ENCODE measurements around the gene ATP6AP1.

The ATP6AP1 gene

GRCh38 chrX:154483325-154483724, 54.8 kb downstream of the ATP6AP1 start:
- H3K27ac ChIP-seq (ENCODE audit: poor library complexity, severe bottlenecking) = no peak overlapping the region

GRCh38 chrX:154484255-154485149, 56.0 kb downstream of the ATP6AP1 start:
- H3K4me3 ChIP-seq (ENCODE audit: severe bottlenecking) = no peak overlapping the region
- H3K4me1 ChIP-seq (ENCODE audit: insufficient read depth, poor library complexity, severe bottlenecking) = no peaks in the 10 kb centered on the region
- H3K36me3 ChIP-seq (ENCODE audit: low read depth) = peaks cover 32% of the 10 kb centered on the region
- H3K27ac ChIP-seq (ENCODE audit: poor library complexity, severe bottlenecking) = peak overlapping the region; percentile 80
- no peaks in the 10 kb centered on the region for H3K9me3 ChIP-seq (ENCODE audit: severe bottlenecking)
- ATAC-seq (ENCODE audit: low read depth) (0 out of 3 replicates have a peak, but pooled peaks have one; percentile 35), DNase-seq (ENCODE audit: low spot score) (peak; percentile 37)
- no peaks in the 10 kb centered on the region for H3K27me3 ChIP-seq (ENCODE audit: insufficient read depth, poor library complexity, severe bottlenecking)
- no peak for TF ChIP-seq CTCF (IDR thresholded peaks at IDR 0.05; ENCODE audit: poor library complexity, severe bottlenecking)

More at GRCh38 chrX:154483325-154483724, 54.8 kb downstream of the ATP6AP1 start:
- DNase-seq (ENCODE audit: low spot score) (no peak), ATAC-seq (ENCODE audit: low read depth) (no peak)
- TF ChIP-seq CTCF (IDR thresholded peaks at IDR 0.05; ENCODE audit: poor library complexity, severe bottlenecking) = no peak
- Histone ChIP-seq H3K36me3 (ENCODE audit: low read depth) (peaks cover 30% of the 10 kb centered on the region), H3K9me3 (ENCODE audit: severe bottlenecking) (no peaks in the 10 kb centered on the region), H3K27me3 (ENCODE audit: insufficient read depth, poor library complexity, severe bottlenecking) (no peaks in the 10 kb centered on the region), H3K4me1 (ENCODE audit: insufficient read depth, poor library complexity, severe bottlenecking) (no peaks in the 10 kb centered on the region), H3K4me3 (ENCODE audit: severe bottlenecking) (no peak overlapping the region)

DNA sequence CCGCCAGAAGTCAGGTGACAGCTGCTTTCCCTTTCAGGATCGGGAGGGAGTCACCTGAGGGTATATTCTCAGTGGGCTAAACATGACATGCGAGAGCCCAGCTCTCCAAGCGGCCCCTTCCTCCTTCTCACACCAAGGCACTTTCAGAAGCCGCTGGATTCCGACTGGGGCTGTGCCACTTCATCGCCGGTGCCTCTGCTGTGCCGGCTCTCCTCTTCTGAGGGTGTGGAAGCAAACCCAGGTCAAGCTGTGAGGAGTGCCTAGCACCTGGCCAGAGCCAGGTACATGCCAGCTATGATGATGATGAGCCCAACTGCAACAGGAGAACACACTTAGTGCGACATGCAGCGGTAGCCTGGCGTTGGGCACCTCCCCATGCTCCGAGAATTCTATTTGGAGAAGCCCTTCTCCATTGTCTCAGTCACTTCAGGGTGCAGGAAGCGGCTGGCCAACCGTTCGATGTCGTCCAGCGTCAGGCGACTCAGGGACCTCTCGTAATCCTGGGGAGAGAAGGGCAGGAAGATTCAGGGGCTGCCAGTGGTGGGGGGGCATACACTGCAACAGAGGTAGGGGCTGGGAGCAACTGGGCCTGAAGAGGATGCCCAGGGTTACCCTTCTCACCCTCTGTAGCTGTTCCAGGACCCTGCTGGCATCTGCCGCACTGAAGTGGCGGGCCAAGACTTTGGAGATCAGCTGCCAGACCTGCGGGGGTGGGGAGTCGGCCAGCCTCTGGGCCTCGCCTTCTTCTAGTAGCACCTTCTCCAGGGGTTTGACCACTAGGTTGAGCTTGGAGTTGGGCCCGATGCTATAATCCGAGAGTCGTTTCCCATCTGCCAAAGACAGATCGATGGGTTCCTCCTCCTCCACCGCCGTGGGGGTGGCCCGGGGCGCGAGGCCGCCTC, 56.9 kb downstream of the ATP6AP1 start:
- H3K4me1 ChIP-seq (ENCODE audit: insufficient read depth, poor library complexity, severe bottlenecking) = no peaks in the 10 kb centered on the region
- H3K4me3 ChIP-seq (ENCODE audit: severe bottlenecking) = peak overlapping the region; percentile 64
- no peaks in the 10 kb centered on the region for H3K27me3 ChIP-seq (ENCODE audit: insufficient read depth, poor library complexity, severe bottlenecking)
- ATAC-seq (ENCODE audit: low read depth) (no peak), DNase-seq (ENCODE audit: low spot score) (no peak)
- no peaks in the 10 kb centered on the region for H3K9me3 ChIP-seq (ENCODE audit: severe bottlenecking)
- peak overlapping the region; percentile 80 for H3K27ac ChIP-seq (ENCODE audit: poor library complexity, severe bottlenecking)
- peaks cover 32% of the 10 kb centered on the region for H3K36me3 ChIP-seq (ENCODE audit: low read depth)
- no peak for TF ChIP-seq CTCF (IDR thresholded peaks at IDR 0.05; ENCODE audit: poor library complexity, severe bottlenecking)

DNA sequence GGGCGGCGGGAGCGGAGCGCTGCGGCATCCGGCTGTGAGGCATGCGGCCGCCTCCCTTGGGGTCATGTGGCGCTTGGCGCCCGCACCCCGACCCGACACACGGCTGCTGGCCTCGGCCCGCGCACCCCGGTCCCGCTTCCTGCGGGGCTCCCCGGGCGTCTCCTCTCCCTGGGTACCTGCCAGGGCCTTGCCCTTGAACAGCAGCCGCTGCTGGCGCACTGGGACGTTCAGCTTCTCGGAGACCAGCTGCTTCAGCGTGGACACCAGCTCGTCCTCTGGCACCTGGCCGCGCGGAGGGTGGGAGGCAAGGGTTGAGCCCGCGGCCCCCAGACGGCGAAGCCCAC, 57.5 kb downstream of the ATP6AP1 start:
- H3K36me3 ChIP-seq (ENCODE audit: low read depth) = peaks cover 32% of the 10 kb centered on the region
- no peaks in the 10 kb centered on the region for H3K4me1 ChIP-seq (ENCODE audit: insufficient read depth, poor library complexity, severe bottlenecking)
- DNase-seq (ENCODE audit: low spot score) = peak; percentile 38
- H3K27ac ChIP-seq (ENCODE audit: poor library complexity, severe bottlenecking) = peak overlapping the region; percentile 80
- peak overlapping the region; percentile 64 for H3K4me3 ChIP-seq (ENCODE audit: severe bottlenecking)
- TF ChIP-seq CTCF (IDR thresholded peaks at IDR 0.05; ENCODE audit: poor library complexity, severe bottlenecking) = no peak
- H3K27me3 ChIP-seq (ENCODE audit: insufficient read depth, poor library complexity, severe bottlenecking) = no peaks in the 10 kb centered on the region
- H3K9me3 ChIP-seq (ENCODE audit: severe bottlenecking) = no peaks in the 10 kb centered on the region
- no peak for ATAC-seq (ENCODE audit: low read depth)

Data from RWPE2 (cell line).